Mesothelial cell of epicardium (in vitro differentiated cells): Measurements from ENCODE around the gene CDH4. TPM values are rescaled to one million over a fixed set of nuclear protein-coding genes. Genes with fewer than 3 reads are reported as not detected.

ENCODE experiments used
- DNase-seq, 2 experiments: peaks; one replicate each; pipeline ENCODE4 v3.0.0; 2021; ENCODE audit warnings: low spot score in 2 of 2; ENCODE audit not compliant: unreplicated experiment in 2 of 2
- H3K27ac Mint-ChIP-seq: 2 replicates; pipeline ENCODE4 v1.8.0; 2021; ENCODE audit warnings: mixed read lengths
- H3K27me3 Mint-ChIP-seq: 2 replicates; pipeline ENCODE4 v1.8.0; 2021; ENCODE audit warnings: low read depth, mixed read lengths
- H3K36me3 Mint-ChIP-seq: 2 replicates; pipeline ENCODE4 v1.8.0; 2021; ENCODE audit warnings: mixed read lengths
- H3K4me1 Mint-ChIP-seq: 2 replicates; pipeline ENCODE4 v1.8.0; 2021; ENCODE audit warnings: mixed read lengths
- H3K4me3 Mint-ChIP-seq: 2 replicates; pipeline ENCODE4 v1.8.0; 2021; ENCODE audit warnings: mild to moderate bottlenecking, moderate library complexity, mixed read lengths
- H3K9me3 Mint-ChIP-seq: 2 replicates; pipeline ENCODE4 v1.8.0; 2021; ENCODE audit warnings: mixed read lengths
- total RNA-seq: library from RNA; stranded (reverse); gene quantifications from 3 replicates; pipeline ENCODE4 v1.2.1, GENCODE V29; 2021
- TF ChIP-seq, protein P1 (sequence below): fragments of 200-600 bp; sonication (generic); IDR thresholded peaks from one replicate; pipeline ENCODE4 v1.5.0; 2021; ENCODE audit warnings: antibody characterized with exemption; ENCODE audit not compliant: unreplicated experiment

CDH4 gene
- total RNA-seq, 1 donor from 2014 or later = 1.1 TPM

DNA sequence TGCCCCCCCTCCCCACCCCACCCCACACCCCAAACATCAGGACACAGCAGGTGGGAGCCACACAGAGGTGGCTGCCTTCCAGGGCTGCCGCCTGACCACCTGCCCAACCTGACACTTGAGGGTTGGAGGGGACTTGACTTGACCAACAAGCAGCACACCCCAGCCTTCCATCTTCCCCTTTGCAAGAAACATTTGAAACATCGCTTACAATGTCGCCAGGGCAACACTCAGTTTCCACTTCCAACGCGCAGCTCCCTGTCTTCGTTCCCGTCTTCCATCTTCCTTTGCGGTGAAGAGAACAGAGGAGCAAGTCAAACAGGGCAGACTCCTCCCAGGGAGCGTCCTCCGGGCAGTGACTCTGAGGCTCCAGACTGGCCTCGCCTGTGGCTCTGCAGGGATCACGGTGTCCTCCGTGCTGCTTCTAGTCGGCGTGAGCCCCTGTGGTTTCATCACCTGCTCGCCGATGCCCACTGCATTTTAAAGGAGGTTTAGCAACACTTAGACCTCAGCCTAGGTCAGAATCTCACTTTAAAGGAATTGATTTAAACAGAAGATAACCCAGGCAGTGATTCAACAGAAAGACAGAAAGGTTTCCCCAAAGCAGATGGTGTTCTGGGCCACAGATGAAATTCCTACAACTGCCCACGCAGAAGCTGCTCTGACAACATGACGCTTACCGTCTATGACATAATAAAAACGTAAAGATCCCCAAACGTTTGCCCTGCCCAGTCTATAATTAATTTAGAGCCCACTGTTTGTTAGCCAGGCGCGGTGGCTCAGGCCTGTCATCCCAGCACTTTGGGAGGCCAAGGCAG is 682.9 kb downstream of the CDH4 start:
- no peaks in the 10 kb centered on the region for H3K36me3 Mint-ChIP-seq
- H3K27ac Mint-ChIP-seq = no peak overlapping the region
- no peaks in the 10 kb centered on the region for H3K27me3 Mint-ChIP-seq
- TF ChIP-seq, protein P1, sequence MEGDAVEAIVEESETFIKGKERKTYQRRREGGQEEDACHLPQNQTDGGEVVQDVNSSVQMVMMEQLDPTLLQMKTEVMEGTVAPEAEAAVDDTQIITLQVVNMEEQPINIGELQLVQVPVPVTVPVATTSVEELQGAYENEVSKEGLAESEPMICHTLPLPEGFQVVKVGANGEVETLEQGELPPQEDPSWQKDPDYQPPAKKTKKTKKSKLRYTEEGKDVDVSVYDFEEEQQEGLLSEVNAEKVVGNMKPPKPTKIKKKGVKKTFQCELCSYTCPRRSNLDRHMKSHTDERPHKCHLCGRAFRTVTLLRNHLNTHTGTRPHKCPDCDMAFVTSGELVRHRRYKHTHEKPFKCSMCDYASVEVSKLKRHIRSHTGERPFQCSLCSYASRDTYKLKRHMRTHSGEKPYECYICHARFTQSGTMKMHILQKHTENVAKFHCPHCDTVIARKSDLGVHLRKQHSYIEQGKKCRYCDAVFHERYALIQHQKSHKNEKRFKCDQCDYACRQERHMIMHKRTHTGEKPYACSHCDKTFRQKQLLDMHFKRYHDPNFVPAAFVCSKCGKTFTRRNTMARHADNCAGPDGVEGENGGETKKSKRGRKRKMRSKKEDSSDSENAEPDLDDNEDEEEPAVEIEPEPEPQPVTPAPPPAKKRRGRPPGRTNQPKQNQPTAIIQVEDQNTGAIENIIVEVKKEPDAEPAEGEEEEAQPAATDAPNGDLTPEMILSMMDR = no peak
- H3K9me3 Mint-ChIP-seq = no peaks in the 10 kb centered on the region
- no peak for DNase-seq
- no peaks in the 10 kb centered on the region for H3K4me1 Mint-ChIP-seq
- H3K4me3 Mint-ChIP-seq = no peak overlapping the region

DNA sequence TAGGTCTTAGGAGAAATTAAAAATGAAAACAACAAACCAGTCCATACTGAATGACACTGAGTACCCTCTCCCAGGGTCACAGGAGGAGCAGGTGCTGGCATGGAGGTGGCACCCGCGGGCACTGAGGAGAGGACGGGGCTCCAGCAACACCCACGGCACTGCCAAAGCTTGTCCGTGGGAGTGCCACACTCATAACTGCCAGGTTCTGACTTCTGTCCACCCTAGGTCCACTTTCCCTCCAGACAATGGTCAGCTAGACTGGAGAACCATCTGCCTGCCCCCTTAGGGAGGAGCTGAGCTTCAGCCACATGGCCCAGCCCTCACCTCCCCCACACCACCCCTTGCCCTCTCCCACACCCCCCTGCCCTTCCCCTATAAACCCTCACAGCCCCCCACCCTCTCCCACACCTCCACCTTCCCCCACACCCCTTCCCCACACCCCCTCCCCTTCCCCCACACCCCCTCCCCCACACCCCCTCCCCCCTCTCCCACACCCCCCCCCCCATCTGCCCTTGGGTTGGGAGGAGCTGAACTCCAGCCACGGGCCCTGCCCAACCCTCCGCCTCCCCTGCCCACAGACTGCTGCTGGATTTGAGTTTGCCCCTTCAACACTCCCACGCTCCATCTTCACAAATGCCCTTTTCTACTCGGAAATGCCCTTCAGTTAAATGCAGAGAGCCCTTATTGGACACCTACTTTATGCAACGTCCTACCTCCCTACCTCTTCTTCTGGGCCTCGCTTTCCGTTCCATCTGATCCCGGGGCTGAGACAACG is 684.1 kb downstream of the CDH4 start:
- H3K9me3 Mint-ChIP-seq = no peaks in the 10 kb centered on the region
- H3K4me3 Mint-ChIP-seq = no peak overlapping the region
- no peak for DNase-seq
- no peaks in the 10 kb centered on the region for H3K36me3 Mint-ChIP-seq
- no peaks in the 10 kb centered on the region for H3K27me3 Mint-ChIP-seq
- H3K4me1 Mint-ChIP-seq = no peaks in the 10 kb centered on the region
- TF ChIP-seq, protein P1 = no peak
- no peak overlapping the region for H3K27ac Mint-ChIP-seq

DNA sequence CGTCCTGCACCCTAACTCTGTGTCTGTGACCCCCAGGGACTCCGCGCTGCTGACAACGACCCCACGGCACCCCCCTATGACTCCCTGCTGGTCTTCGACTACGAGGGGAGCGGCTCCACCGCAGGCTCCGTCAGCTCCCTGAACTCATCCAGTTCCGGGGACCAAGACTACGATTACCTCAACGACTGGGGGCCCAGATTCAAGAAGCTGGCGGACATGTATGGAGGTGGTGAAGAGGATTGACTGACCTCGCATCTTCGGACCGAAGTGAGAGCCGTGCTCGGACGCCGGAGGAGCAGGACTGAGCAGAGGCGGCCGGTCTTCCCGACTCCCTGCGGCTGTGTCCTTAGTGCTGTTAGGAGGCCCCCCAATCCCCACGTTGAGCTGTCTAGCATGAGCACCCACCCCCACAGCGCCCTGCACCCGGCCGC is 684.7 kb downstream of the CDH4 start:
- Mint-ChIP-seq H3K4me1 (no peaks in the 10 kb centered on the region), H3K27me3 (no peaks in the 10 kb centered on the region), H3K36me3 (no peaks in the 10 kb centered on the region), H3K27ac (no peak overlapping the region), H3K4me3 (no peak overlapping the region), H3K9me3 (no peaks in the 10 kb centered on the region)
- no peak for DNase-seq
- TF ChIP-seq, protein P1 = no peak

DNA sequence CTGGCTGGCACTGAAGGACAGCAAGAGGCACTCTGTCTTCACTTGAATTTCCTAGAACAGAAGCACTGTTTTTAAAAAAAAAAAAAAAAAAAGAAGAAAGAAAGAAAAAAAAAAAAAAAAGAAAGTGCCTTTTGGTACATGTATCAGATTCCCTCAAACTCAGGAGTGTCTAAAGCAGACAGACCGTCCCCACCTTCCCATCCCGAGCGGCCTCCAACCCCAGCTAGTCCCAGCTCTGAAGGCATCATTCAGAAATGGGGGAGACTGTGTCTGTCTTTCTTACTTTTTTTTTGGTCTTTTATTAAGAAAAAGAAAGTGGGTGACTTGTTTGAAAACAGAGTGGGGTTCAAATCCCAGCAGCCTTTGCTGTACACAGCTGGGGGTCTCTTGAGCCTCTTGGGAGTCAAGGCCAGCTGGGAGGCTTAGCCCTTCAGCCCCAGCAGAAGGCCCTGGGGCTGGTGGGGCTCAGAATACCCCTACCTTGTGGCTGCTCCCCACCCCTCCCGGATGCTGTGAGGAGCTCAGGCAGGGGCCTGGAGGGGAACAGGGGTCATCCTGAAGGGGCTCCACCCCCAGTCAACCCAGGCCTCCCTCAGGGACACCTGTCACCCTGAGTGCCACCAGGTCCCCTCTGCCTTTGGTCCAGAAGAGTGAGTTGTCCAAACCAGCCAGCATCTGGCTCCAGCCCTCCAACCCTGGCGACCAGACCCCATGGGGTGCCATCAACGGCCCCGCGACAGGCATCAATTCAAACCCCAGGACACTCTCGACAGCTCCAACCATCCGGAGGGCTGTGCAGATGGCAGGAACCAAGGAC is 685.3 kb downstream of the CDH4 start:
- Mint-ChIP-seq H3K27ac (no peak overlapping the region), H3K36me3 (no peaks in the 10 kb centered on the region), H3K27me3 (no peaks in the 10 kb centered on the region), H3K4me1 (no peaks in the 10 kb centered on the region), H3K4me3 (no peak overlapping the region), H3K9me3 (no peaks in the 10 kb centered on the region)
- TF ChIP-seq, protein P1 = no peak
- DNase-seq = no peak

DNA sequence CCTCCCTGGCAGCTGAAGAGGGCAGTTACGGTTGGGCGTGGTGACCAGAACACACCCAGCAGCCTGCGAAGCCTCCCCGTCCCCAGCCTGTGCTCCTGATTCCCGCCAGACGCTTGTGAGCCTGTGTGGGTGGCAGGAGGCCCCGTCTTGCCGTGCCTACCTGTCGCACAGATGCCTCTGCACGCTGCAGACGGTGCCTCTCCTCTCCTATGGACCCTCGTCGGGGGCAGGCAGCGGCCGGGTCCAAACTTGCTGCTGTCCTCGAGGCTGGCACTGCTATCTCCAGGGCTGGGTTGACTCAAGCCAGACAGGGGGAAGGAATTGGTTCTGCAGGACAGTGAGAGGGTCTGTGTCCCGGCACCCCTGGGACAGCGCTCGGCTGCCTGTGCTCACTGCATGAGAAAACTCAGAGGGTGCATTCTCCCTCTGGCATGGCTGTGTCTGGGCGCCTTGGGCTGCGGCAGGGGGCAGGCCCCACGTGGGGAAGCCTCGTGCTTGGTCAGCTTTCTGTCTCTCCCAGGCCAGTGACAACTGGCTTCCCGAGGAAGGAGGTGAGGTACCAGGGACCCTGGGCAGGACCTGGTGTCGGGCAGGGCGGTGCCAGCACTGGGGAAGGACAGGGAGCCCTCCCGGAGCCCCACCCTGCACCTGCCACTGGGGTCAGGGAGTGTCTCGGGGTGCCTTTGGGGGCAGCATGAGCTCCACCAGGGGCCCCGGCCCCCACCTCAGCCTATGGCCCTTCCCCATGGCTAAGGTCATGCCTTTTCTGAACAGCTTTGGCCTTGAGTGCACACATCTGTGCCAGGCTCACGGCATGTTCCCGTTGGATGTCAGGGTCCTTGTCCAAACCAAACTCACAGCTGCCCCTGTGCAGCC is 686.1 kb downstream of the CDH4 start:
- Mint-ChIP-seq H3K27ac (no peak overlapping the region), H3K4me3 (no peak overlapping the region), H3K36me3 (no peaks in the 10 kb centered on the region), H3K27me3 (no peaks in the 10 kb centered on the region), H3K4me1 (no peaks in the 10 kb centered on the region), H3K9me3 (no peaks in the 10 kb centered on the region)
- no peak for DNase-seq
- TF ChIP-seq, protein P1 = no peak
